Measurements from ENCODE around the gene C1orf94. TPM values are rescaled to one million over a fixed set of nuclear protein-coding genes. Genes with fewer than 3 reads are reported as not detected.
"Not testable (repeated sequence)": the region's sequence is repeated elsewhere in the genome, so short reads cannot be mapped to it uniquely, and the experiment has no call there.

The C1orf94 gene
- total RNA-seq, 1 donor from 2014 or later = not detected

DNA sequence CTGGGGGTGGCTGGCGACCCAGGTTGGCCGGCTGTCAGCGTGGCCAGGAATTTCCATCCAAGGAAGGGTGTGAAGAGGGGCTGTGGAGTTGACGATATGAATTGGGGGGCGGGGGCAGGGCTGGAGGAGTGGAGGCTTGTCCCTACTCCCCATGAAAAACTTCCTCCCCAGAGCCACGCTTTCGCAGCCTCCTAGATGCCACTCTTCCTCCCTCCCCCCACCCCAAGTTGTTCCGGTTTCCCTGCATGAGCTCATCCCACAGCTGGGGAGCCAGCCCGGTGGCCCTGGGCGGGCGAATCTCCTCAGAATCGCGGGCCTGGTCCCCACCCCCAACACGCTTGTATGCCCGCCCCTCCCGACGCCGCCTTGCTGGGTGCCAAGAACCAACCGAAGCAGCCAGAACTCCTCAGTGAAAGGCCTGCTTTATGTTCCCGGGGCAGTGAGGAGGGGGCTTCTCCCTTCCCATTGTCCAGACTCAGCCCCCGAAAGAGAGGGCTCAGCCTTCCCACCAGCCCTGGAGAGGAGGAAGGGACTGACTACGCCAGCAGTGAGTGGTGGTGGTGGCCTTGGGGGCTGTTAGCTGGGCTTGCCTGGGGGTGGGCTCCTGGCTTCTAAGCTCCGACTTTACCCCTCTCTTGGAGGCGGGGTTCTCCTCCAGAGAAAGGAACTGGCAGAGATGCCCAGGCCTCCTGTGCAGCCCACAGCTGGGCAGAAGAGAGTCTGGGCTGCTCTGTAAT, 9.9 kb upstream of the C1orf94 start:
- no peaks in the 10 kb centered on the region for H3K9me3 Mint-ChIP-seq
- peaks cover 17% of the 10 kb centered on the region for H3K4me1 Mint-ChIP-seq
- no peak for TF ChIP-seq CTCF (IDR thresholded peaks at IDR 0.05; ENCODE audit: unreplicated experiment)
- no peaks in the 10 kb centered on the region for H3K36me3 Mint-ChIP-seq
- peaks cover 97% of the 10 kb centered on the region for H3K27me3 Mint-ChIP-seq (ENCODE audit: low read depth)
- no peak for DNase-seq (ENCODE audit: low spot score in 2 of 2, unreplicated experiment in 2 of 2)
- H3K27ac Mint-ChIP-seq = no peak overlapping the region
- H3K4me3 Mint-ChIP-seq = peak overlapping the region; percentile 17

- no peaks in the 10 kb centered on the region for H3K36me3 Mint-ChIP-seq
- peaks cover 17% of the 10 kb centered on the region for H3K4me1 Mint-ChIP-seq
- H3K9me3 Mint-ChIP-seq = no peaks in the 10 kb centered on the region
- peaks cover 97% of the 10 kb centered on the region for H3K27me3 Mint-ChIP-seq (ENCODE audit: low read depth)
- no peak for DNase-seq (ENCODE audit: low spot score in 2 of 2, unreplicated experiment in 2 of 2)
- no peak overlapping the region for H3K4me3 Mint-ChIP-seq
- no peak overlapping the region for H3K27ac Mint-ChIP-seq
- TF ChIP-seq CTCF (IDR thresholded peaks at IDR 0.05; ENCODE audit: unreplicated experiment) = no peak
These were observed 9.3 kb upstream of the C1orf94 start for GRCh38 chr1:34167389-34167788.

DNA sequence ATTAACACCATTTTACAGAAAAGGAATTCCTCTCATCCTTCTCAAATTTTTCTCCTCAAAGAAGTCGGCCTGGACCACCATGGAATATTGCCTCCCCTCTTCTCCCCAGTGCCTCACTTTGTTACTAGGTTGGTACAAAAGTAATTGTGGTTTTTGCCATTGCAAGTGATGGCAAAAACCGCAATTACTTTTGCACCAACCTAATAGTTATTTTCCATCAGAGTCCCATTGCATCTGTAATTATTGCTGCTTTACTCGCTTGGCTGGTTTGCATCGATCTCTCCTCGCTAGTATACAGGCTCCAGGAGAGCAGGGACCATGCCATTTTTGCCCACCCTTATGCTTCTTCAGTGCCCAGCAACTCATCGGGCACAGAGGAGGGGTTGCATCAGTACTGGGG, 963 bp upstream of the C1orf94 start:
- DNase-seq (ENCODE audit: low spot score in 2 of 2, unreplicated experiment in 2 of 2) = no peak
- Mint-ChIP-seq H3K36me3 (no peaks in the 10 kb centered on the region), H3K27me3 (ENCODE audit: low read depth) (peaks cover 93% of the 10 kb centered on the region), H3K4me1 (no peaks in the 10 kb centered on the region), H3K9me3 (no peaks in the 10 kb centered on the region), H3K27ac (no peak overlapping the region), H3K4me3 (no peak overlapping the region)
- no peak for TF ChIP-seq CTCF (IDR thresholded peaks at IDR 0.05; ENCODE audit: unreplicated experiment)

DNA sequence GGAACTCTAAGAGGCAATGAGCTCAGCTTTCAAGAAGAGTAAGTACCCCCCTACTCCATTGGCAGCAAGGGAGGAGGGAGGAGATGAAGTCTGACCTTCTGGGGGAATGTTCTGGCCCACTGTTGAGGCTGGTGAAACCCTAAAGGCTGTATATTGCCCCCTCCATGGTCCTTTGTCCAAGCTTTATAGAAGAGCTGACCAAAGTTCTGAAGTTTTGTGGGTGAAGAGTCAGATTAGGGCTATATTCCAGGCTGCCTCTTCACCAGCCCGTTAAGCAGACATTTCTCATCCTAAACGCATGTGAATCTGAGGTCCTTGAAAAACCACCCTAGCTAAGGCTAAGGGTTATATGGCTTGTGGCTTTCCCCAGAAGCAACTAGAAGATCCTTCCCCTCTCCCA, 1.4 kb downstream of the C1orf94 start:
- H3K4me3 Mint-ChIP-seq = no peak overlapping the region
- no peak for DNase-seq (ENCODE audit: low spot score in 2 of 2, unreplicated experiment in 2 of 2)
- H3K27me3 Mint-ChIP-seq (ENCODE audit: low read depth) = peaks cover 89% of the 10 kb centered on the region
- TF ChIP-seq CTCF (IDR thresholded peaks at IDR 0.05; ENCODE audit: unreplicated experiment) = no peak
- no peak overlapping the region for H3K27ac Mint-ChIP-seq
- H3K36me3 Mint-ChIP-seq = no peaks in the 10 kb centered on the region
- no peaks in the 10 kb centered on the region for H3K9me3 Mint-ChIP-seq
- H3K4me1 Mint-ChIP-seq = no peaks in the 10 kb centered on the region

- not testable (repeated sequence) for H3K4me1 Mint-ChIP-seq; H3K36me3 Mint-ChIP-seq; H3K9me3 Mint-ChIP-seq; DNase-seq (ENCODE audit: low spot score in 2 of 2, unreplicated experiment in 2 of 2); H3K4me3 Mint-ChIP-seq; H3K27ac Mint-ChIP-seq
- peaks cover 88% of the 10 kb centered on the region for H3K27me3 Mint-ChIP-seq (ENCODE audit: low read depth)
These were observed 6.7 kb downstream of the C1orf94 start for GRCh38 chr1:34183381-34183780.

GRCh38 chr1:34186741-34187494, 10.2 kb downstream of the C1orf94 start:
- Mint-ChIP-seq H3K9me3 (peaks cover 8% of the 10 kb centered on the region), H3K27ac (no peak overlapping the region), H3K4me1 (no peaks in the 10 kb centered on the region), H3K4me3 (no peak overlapping the region), H3K27me3 (ENCODE audit: low read depth) (peaks cover 69% of the 10 kb centered on the region), H3K36me3 (no peaks in the 10 kb centered on the region)
- DNase-seq (ENCODE audit: low spot score in 2 of 2, unreplicated experiment in 2 of 2) = no peak
- TF ChIP-seq CTCF (IDR thresholded peaks at IDR 0.05; ENCODE audit: unreplicated experiment) = no peak
